Measurements from ENCODE around the gene CDK14. TPM values are rescaled to one million over a fixed set of nuclear protein-coding genes. Genes with fewer than 3 reads are reported as not detected.

The CDK14 gene
- total RNA-seq, 2 donors from 2014 or later, result 1.9 to 4.9 TPM

DNA sequence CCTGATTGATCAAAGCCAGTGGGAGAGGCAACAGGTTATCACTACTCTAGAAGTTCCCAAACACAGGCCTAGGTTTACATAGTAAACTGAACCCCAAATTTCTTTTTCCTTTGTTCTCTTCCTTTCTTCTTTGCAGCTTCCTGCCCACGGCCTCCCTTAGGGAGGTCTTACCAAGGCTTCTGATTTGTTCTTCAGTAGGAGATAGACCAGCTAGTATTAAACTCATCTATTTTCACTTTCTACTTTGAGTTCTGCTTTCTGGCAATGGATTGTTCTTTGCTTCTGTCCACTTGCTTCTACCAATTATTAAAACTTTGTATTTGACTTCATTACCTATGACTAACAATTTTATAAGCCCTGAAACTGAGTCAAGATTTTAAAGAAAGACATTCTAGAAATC lies 417.0 kb downstream of the CDK14 start:
- H3K4me3 ChIP-seq, result no peak overlapping the region
- TF ChIP-seq, protein P1, sequence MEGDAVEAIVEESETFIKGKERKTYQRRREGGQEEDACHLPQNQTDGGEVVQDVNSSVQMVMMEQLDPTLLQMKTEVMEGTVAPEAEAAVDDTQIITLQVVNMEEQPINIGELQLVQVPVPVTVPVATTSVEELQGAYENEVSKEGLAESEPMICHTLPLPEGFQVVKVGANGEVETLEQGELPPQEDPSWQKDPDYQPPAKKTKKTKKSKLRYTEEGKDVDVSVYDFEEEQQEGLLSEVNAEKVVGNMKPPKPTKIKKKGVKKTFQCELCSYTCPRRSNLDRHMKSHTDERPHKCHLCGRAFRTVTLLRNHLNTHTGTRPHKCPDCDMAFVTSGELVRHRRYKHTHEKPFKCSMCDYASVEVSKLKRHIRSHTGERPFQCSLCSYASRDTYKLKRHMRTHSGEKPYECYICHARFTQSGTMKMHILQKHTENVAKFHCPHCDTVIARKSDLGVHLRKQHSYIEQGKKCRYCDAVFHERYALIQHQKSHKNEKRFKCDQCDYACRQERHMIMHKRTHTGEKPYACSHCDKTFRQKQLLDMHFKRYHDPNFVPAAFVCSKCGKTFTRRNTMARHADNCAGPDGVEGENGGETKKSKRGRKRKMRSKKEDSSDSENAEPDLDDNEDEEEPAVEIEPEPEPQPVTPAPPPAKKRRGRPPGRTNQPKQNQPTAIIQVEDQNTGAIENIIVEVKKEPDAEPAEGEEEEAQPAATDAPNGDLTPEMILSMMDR (IDR thresholded peaks at IDR 0.05), result no peak
- DNase-seq, result no peak
- no peak overlapping the region for H3K9ac ChIP-seq (ENCODE audit: low read depth in 2 of 2, low read length in 2 of 2)
- no peaks in the 10 kb centered on the region for H3K36me3 ChIP-seq
- H3K27me3 ChIP-seq, result no peaks in the 10 kb centered on the region
- no peak overlapping the region for H3K27ac ChIP-seq
- no peaks in the 10 kb centered on the region for H3K4me1 ChIP-seq
- intact Hi-C loops (cut with DNase I), result no loop called here
- no peaks in the 10 kb centered on the region for H3K9me3 ChIP-seq

DNA sequence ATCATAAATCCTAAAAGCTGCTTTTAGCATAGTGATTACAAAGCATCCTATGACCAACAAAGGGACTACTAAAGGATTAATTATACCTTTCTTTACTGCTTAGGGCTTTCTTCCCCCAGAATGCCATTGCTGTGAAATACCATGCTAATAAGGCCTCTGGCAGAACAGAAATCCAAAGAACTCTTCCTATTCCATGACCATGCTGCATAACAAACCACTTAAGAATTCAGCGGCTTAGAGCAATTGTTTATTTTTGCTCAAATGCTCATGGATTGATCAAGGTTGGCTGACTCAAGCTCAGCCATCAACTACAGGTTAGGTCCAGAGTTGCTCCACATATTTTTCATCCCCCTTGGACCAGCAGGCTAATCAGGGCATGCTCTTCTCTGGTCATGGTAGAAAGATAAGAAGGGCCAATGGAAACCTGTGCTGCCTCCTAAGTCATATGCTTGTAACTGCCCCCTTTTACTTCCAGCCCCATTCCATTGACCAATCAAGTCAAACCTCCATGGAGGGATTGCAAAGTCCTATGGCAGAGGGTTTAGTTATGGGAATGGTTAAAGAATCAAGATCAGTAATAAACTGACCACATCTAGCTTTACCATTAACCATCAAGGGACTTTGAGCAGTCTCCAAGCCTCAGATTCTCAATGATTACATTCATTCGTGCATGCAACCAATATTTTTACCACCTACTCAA lies 423.7 kb downstream of the CDK14 start:
- TF ChIP-seq, protein P1 (IDR thresholded peaks at IDR 0.05), result no peak
- Histone ChIP-seq H3K36me3 (no peaks in the 10 kb centered on the region), H3K27ac (no peak overlapping the region), H3K27me3 (no peaks in the 10 kb centered on the region), H3K4me3 (no peak overlapping the region), H3K9ac (ENCODE audit: low read depth in 2 of 2, low read length in 2 of 2) (no peak overlapping the region), H3K4me1 (no peaks in the 10 kb centered on the region), H3K9me3 (no peaks in the 10 kb centered on the region)
- no peak for DNase-seq
- intact Hi-C loops (cut with DNase I), result no loop called here

DNA sequence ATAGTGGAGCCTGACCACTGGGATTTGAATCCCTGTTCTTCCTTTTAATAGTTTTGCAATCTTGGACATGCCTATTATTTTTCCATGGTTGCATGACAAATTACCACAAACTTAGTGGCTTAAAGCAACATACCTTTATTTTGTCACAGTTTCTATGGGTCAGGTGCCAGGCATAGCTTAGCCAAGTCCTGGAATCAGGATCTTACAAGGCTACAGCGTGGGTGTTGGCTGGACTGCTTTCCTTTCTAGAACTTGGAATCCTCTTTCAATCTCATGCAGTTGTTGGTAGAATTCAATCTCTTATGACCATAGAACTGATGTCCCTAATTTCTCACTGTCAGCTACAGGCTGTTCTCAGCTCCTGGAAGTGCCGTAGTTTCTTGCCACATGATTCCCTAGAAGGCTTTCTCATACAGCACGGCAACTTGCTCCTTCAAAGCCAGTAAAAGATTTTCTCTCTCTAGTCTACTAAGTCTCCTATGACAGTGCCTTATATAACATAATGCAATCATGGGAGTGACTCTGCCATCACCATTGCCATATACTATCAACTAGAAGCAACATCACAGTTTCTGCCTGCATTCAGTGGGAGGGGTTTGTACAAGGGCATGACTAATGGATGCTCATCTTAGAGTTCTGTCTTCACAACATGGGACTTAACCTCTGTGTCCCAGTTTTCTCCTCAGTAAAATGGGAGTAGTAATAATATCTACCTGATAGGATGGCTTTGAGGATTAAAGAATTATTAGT lies 424.7 kb downstream of the CDK14 start:
- intact Hi-C loops (cut with DNase I), result no loop called here
- Histone ChIP-seq H3K4me1 (no peaks in the 10 kb centered on the region), H3K9ac (ENCODE audit: low read depth in 2 of 2, low read length in 2 of 2) (no peak overlapping the region), H3K36me3 (no peaks in the 10 kb centered on the region), H3K4me3 (no peak overlapping the region), H3K27me3 (no peaks in the 10 kb centered on the region), H3K27ac (no peak overlapping the region), H3K9me3 (no peaks in the 10 kb centered on the region)
- TF ChIP-seq, protein P1 (IDR thresholded peaks at IDR 0.05), result no peak
- no peak for DNase-seq

DNA sequence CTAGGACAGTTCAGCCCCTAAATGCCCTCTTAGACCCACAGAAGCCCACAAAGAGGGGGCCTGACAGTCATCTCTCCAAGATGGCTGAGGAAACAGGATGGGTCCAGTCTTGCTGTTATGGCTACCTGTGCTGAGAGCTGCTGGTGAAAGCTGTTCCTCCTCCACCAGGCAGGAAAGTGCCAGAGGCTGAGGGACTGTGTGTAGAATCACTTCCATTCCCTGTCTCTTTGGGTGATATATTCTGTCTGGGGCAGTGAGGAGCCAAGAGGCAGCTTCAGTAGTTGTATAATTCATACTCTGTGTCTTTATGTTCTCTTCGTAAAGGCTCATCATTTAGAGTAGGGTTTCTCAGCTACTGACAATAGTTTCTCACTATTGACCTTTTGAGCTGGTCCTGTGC lies 425.8 kb downstream of the CDK14 start:
- Histone ChIP-seq H3K9me3 (no peaks in the 10 kb centered on the region), H3K9ac (ENCODE audit: low read depth in 2 of 2, low read length in 2 of 2) (no peak overlapping the region), H3K27ac (no peak overlapping the region), H3K4me1 (no peaks in the 10 kb centered on the region), H3K27me3 (no peaks in the 10 kb centered on the region), H3K4me3 (no peak overlapping the region), H3K36me3 (no peaks in the 10 kb centered on the region)
- intact Hi-C loops (cut with DNase I), result no loop called here
- DNase-seq, result no peak
- TF ChIP-seq, protein P1 (IDR thresholded peaks at IDR 0.05), result no peak

DNA sequence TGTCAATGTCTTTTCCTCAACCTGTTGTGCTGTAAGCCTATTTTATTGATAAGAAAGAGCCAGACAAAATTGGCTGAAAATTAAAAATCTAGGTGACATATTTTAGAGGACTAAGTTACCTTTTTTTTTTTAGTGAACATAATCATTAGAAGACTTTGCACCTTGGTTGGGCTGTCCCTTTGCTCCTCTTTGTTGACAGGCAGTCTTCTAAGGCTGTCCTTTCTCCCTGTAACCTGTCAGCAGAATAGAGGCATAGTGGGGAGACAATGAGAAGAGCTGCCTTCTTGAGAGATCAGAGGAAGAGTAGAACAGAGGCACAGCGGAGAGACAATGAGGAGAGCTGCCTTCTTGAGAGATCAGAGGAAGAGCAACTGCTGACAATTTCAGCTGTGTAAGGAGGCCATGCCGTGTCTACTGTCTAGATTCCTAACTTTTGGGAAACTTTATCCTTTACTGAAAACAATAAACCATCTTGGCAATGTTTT lies 429.8 kb downstream of the CDK14 start:
- intact Hi-C loops (cut with DNase I), result no loop called here

More for the DNA sequence above, 429.8 kb downstream of the CDK14 start:
- Histone ChIP-seq H3K27ac (no peak overlapping the region), H3K36me3 (no peaks in the 10 kb centered on the region), H3K4me1 (no peaks in the 10 kb centered on the region), H3K27me3 (no peaks in the 10 kb centered on the region), H3K9me3 (no peaks in the 10 kb centered on the region), H3K4me3 (no peak overlapping the region), H3K9ac (ENCODE audit: low read depth in 2 of 2, low read length in 2 of 2) (no peak overlapping the region)
- TF ChIP-seq, protein P1 (IDR thresholded peaks at IDR 0.05), result no peak
- no peak for DNase-seq

Measured in colonic mucosa (tissue), 4 donors.